HG03139 (cell line): Measurements from ENCODE around the gene FBXL16.
A peak's percentile ranks its signal among the peaks of the same experiment; 100 is the strongest.

Experiments
- ATAC-seq: cut with Tn5 transposase; IDR thresholded peaks from one replicate; pipeline ENCODE4 v1.9.1; 2021; ENCODE audit not compliant: unreplicated experiment

FBXL16 gene

GRCh38 chr16:678209-678857 is 27.3 kb downstream of the FBXL16 start:
- ATAC-seq, result no peak

- ATAC-seq, result no peak
These were observed 28.0 kb downstream of the FBXL16 start for GRCh38 chr16:677316-678190.

GRCh38 chr16:676913-677312 is 28.7 kb downstream of the FBXL16 start:
- ATAC-seq, result no peak

GRCh38 chr16:676565-676902 is 29.1 kb downstream of the FBXL16 start:
- no peak for ATAC-seq

- ATAC-seq, result no peak
These were observed 29.6 kb downstream of the FBXL16 start for GRCh38 chr16:675884-676564.

- ATAC-seq, result no peak
These were observed 30.4 kb downstream of the FBXL16 start, which contains the start of gene RHBDL1 for GRCh38 chr16:674968-675883. Gene RHBDL1 (plus strand): TSS chr16:675671. CDS start chr16:675791, 120 bp downstream.

- ATAC-seq, result no peak
These were observed 31.3 kb downstream of the FBXL16 start for GRCh38 chr16:674214-674881.

- no peak for ATAC-seq
These were observed 32.1 kb downstream of the FBXL16 start for GRCh38 chr16:673399-673991.

GRCh38 chr16:672851-673250 is 32.8 kb downstream of the FBXL16 start:
- ATAC-seq, result no peak

- ATAC-seq, result no peak
These were observed 33.2 kb downstream of the FBXL16 start for GRCh38 chr16:672371-672770.

- no peak for ATAC-seq
These were observed 34.1 kb downstream of the FBXL16 start for GRCh38 chr16:671353-672131.

GRCh38 chr16:670485-671352 is 34.9 kb downstream of the FBXL16 start:
- ATAC-seq, result no peak

- ATAC-seq, result no peak
These were observed 35.9 kb downstream of the FBXL16 start for GRCh38 chr16:669666-670065.

GRCh38 chr16:668519-669171 is 37.0 kb downstream of the FBXL16 start:
- ATAC-seq, result no peak

GRCh38 chr16:667780-668518 is 37.7 kb downstream of the FBXL16 start, which contains the start of gene RHOT2:
Gene RHOT2 (plus strand): TSS chr16:668132. CDS start chr16:668200, 68 bp downstream.
- peak; percentile 78 for ATAC-seq

- ATAC-seq, result no peak
These were observed 38.4 kb downstream of the FBXL16 start for GRCh38 chr16:667113-667779.
